ENCODE data around the gene ZNF646.

The ZNF646 gene

GRCh38 chr16:31033709-31034492 lies 40.3 kb upstream of the ZNF646 start:
- H3K4me3 ChIP-seq (ENCODE audit: control insufficient read depth, low read depth, low read length), result peak overlapping the region; percentile 99
- no peak for TF ChIP-seq CTCF (conservative IDR thresholded peaks at IDR 0.05; ENCODE audit: control insufficient read depth, insufficient read depth, low read depth, low read length)
- peak; percentile 75 for DNase-seq (ENCODE audit: low read depth)

DNA sequence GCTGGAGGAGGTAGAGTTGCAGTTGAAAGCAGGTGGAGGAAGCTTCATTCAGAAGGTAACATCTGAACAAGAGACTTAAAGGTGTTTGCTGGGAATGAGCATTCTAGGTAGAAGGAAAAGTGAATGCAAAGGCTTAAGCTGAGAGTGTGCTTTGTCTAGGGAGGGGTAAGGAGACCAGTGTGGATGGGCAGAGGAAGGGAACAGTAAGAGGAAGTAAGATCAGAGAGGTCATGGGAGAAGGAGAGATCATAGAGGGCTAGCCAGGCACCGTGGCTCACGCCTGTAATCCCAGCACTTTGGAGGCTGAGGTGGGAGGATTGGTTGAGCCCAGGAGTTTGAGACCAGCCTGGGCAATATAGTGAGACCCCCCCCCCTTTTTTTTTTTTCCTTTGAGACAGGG lies 37.5 kb upstream of the ZNF646 start:
- TF ChIP-seq CTCF (conservative IDR thresholded peaks at IDR 0.05; ENCODE audit: control insufficient read depth, insufficient read depth, low read depth, low read length), result no peak
- no peak for DNase-seq (ENCODE audit: low read depth)
- no peak overlapping the region for H3K4me3 ChIP-seq (ENCODE audit: control insufficient read depth, low read depth, low read length)

DNA sequence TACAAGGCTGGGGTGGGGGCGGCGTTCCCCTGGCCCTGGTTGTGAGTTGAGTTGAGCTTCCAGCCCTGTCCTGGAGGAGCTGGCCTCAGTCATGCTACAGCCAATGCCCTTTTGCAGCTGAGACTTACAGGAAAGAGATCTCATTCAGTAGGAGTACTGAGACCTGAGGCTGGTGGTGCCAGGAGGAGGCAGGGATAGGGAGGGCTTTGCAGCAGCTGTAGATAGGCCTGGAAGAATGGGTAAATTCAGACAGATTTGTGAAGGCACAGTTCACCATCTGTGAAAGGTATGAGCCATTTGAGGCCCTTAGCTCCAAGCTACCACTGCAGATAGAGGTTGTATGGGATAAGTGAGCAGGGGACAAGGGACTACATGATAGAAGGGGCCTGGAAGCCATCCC lies 35.2 kb upstream of the ZNF646 start:
- no peak for TF ChIP-seq CTCF (conservative IDR thresholded peaks at IDR 0.05; ENCODE audit: control insufficient read depth, insufficient read depth, low read depth, low read length)
- H3K4me3 ChIP-seq (ENCODE audit: control insufficient read depth, low read depth, low read length), result no peak overlapping the region

DNA sequence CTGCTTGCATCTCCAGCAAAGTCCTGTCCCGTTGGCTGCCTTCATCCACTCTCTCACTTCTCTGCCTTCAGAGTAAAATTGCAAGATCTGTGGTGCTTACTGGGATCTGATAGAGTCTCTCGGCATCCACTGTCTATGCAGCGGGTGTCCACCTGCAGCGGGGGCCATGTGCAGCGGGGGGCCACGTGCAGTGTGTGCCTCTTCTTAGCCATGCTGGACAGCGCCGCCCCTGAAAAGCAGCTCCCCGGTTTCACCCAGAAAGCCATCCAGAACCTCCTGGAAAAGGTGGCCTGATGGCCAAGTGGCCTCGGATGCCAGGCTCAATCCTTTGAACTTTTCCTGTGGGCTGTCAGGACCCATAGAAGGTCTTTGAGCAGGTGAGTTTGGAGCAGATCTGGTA lies 31.4 kb upstream of the ZNF646 start:
- no peak for TF ChIP-seq CTCF (conservative IDR thresholded peaks at IDR 0.05; ENCODE audit: control insufficient read depth, insufficient read depth, low read depth, low read length)
- no peak overlapping the region for H3K4me3 ChIP-seq (ENCODE audit: control insufficient read depth, low read depth, low read length)
- no peak for DNase-seq (ENCODE audit: low read depth)

More for the DNA sequence above, 35.2 kb upstream of the ZNF646 start:
- no peak for DNase-seq (ENCODE audit: low read depth)

DNA sequence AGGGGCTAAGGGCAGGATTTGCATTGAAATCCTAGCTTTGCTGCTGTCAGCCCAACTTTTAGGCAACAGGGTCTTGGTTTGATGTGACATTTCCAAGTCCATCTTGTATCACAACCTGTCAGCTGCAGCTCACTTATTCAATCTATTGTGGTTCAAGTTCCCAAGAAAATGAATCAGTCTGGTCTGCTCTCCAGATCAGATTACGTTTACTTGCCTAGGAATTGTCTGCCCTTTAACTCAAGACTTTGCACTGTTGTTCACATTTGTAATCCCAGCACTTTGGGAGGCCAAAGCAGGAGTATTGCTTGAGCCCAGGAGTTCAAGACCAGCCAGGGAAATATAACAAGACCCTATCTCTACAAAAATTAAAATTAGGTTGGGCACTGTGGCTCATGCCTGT lies 30.9 kb upstream of the ZNF646 start:
- H3K4me3 ChIP-seq (ENCODE audit: control insufficient read depth, low read depth, low read length), result no peak overlapping the region
- no peak for TF ChIP-seq CTCF (conservative IDR thresholded peaks at IDR 0.05; ENCODE audit: control insufficient read depth, insufficient read depth, low read depth, low read length)
- no peak for DNase-seq (ENCODE audit: low read depth)

- DNase-seq (ENCODE audit: low read depth), result no peak
- H3K4me3 ChIP-seq (ENCODE audit: control insufficient read depth, low read depth, low read length), result no peak overlapping the region
- no peak for TF ChIP-seq CTCF (conservative IDR thresholded peaks at IDR 0.05; ENCODE audit: control insufficient read depth, insufficient read depth, low read depth, low read length)
These were observed 30.2 kb upstream of the ZNF646 start for GRCh38 chr16:31043898-31044481.
